GM10266 (cell line): ENCODE measurements around the gene AOPEP.

Experiments
- DNase-seq: peaks from one replicate; pipeline ENCODE4 v3.0.0; 2012; ENCODE audit errors: extremely low spot score
- TF ChIP-seq, protein P1 (sequence below): IDR thresholded peaks from 2 replicates; pipeline ENCODE4 v1.5.1; 2012; ENCODE audit warnings: mild to moderate bottlenecking, low read depth; ENCODE audit not compliant: control insufficient read depth, insufficient read depth; ENCODE audit errors: missing control alignments

The AOPEP gene

GRCh38 chr9:95058795-95059386 is 332.4 kb downstream of the AOPEP start:
- no peak for DNase-seq
- TF ChIP-seq, protein P1, sequence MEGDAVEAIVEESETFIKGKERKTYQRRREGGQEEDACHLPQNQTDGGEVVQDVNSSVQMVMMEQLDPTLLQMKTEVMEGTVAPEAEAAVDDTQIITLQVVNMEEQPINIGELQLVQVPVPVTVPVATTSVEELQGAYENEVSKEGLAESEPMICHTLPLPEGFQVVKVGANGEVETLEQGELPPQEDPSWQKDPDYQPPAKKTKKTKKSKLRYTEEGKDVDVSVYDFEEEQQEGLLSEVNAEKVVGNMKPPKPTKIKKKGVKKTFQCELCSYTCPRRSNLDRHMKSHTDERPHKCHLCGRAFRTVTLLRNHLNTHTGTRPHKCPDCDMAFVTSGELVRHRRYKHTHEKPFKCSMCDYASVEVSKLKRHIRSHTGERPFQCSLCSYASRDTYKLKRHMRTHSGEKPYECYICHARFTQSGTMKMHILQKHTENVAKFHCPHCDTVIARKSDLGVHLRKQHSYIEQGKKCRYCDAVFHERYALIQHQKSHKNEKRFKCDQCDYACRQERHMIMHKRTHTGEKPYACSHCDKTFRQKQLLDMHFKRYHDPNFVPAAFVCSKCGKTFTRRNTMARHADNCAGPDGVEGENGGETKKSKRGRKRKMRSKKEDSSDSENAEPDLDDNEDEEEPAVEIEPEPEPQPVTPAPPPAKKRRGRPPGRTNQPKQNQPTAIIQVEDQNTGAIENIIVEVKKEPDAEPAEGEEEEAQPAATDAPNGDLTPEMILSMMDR: no peak

GRCh38 chr9:95060234-95060633 is 333.7 kb downstream of the AOPEP start:
- DNase-seq: no peak
- TF ChIP-seq, protein P1: no peak

- TF ChIP-seq, protein P1: no peak
- DNase-seq: no peak
These were observed 334.4 kb downstream of the AOPEP start for GRCh38 chr9:95060916-95061315.

DNA sequence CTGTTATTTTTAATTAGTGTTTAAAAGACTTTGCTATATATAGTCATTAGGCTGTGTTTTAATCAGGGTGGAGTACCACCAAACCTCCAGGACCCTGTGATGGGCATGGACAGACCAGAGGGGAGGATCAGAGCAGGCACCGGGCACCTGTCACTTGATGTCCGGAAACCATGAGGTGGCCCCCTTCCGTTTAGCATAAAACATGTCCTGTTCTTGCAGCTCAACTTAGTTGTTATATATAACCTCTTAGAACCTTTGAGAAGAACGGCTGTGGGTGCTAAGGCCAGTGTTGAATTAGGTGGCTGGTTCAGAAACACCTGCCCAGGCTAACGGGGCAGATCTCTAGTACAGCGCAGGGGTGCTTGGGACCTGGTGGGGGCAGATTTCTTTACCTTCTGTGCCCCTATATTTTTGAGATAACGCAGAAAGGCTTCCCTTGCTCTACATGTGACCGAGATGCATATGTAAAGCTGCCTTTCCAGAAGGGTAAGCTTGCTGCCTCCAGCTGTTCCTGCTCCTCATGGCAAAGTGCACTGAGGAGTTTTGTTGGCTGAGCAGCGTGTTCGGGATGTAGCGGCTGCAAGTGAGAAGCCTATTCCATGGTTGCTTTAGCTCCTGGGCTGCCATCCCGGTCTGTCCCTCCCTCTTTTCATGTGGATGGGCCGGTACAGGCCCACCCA is 335.6 kb downstream of the AOPEP start:
- TF ChIP-seq, protein P1: no peak
- DNase-seq: no peak

- TF ChIP-seq, protein P1: no peak
- DNase-seq: no peak
These were observed 336.1 kb downstream of the AOPEP start for GRCh38 chr9:95062596-95063065.

DNA sequence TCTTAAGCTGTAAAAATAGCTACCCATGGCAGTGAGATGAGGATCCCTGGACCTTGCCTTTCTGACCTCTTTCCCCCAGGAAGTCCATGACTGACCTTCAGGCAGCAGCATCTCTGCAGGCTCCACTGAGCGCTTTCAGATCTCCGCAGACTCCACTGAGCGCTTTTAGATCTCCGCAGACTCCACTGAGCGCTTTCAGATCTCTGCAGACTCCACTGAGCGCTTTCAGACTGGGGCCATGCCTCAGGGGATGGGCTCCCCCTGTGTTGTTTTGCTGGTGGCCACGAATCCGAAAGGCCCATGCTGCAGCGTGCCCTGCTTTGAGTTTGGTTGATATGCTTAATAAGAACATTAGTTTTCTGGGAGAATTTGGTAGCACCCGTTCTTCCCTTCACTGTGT is 336.8 kb downstream of the AOPEP start:
- TF ChIP-seq, protein P1: no peak
- no peak for DNase-seq

DNA sequence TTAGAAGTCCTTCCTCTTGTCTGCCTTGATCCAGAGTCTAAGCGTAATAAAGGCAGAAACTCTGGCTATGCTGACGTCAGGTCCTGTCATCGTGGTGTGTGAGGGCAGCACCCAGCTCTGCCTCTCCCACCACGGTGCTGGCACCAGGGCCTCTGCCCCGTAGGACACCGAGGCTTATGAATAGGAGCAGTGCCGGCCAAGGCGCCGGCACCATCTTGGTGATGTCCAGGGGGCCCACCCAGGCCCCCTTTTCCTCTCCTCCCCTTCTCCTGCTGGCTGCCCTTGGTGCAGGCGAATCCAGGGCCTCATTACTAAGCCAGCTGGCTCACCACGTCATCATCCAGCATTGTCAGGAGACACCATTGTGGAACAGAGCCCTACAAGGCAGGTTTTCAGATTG is 338.7 kb downstream of the AOPEP start:
- TF ChIP-seq, protein P1: no peak
- DNase-seq: no peak
